Measurements from ENCODE around the gene MALRD1.

MALRD1 gene

DNA sequence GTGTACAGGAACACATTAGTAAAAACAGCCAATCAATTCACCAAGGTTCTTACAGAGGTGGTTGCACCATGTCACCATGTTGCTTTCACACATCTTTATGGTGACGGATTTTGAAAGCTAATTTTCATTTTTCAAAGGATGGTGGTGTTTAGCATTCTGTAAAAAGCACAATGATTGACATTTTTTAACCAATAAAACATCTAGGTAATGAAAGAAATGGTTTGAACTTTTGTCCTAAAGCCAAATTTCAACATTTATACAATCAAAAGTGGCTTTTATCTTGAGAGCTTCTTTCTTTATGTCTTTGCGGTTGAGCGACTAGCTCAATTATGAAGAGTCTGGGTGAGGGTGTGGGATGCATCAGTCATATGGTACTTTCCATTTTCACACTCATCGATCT lies 94.4 kb downstream of the MALRD1 start:
- Histone ChIP-seq H3K4me3 (IDR thresholded peaks at IDR 0.05; ENCODE audit: insufficient read depth, low read depth, low read length) (no peak overlapping the region), H4K20me1 (ENCODE audit: insufficient read depth) (no peaks in the 10 kb centered on the region), H3K4me2 (no peak overlapping the region), H3K27me3 (ENCODE audit: insufficient read depth, low read depth) (no peaks in the 10 kb centered on the region), H3K9ac (no peak overlapping the region), H3K79me2 (ENCODE audit: insufficient read depth, low read depth) (no peaks in the 10 kb centered on the region), H3K27ac (no peak overlapping the region), H3K4me1 (ENCODE audit: low read depth, poor library complexity, severe bottlenecking) (no peaks in the 10 kb centered on the region), H2AFZ (ENCODE audit: low read depth) (no peak overlapping the region), H3K36me3 (ENCODE audit: insufficient read depth) (no peaks in the 10 kb centered on the region)
- TF ChIP-seq, protein P1, sequence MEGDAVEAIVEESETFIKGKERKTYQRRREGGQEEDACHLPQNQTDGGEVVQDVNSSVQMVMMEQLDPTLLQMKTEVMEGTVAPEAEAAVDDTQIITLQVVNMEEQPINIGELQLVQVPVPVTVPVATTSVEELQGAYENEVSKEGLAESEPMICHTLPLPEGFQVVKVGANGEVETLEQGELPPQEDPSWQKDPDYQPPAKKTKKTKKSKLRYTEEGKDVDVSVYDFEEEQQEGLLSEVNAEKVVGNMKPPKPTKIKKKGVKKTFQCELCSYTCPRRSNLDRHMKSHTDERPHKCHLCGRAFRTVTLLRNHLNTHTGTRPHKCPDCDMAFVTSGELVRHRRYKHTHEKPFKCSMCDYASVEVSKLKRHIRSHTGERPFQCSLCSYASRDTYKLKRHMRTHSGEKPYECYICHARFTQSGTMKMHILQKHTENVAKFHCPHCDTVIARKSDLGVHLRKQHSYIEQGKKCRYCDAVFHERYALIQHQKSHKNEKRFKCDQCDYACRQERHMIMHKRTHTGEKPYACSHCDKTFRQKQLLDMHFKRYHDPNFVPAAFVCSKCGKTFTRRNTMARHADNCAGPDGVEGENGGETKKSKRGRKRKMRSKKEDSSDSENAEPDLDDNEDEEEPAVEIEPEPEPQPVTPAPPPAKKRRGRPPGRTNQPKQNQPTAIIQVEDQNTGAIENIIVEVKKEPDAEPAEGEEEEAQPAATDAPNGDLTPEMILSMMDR (conservative IDR thresholded peaks at IDR 0.05; ENCODE audit: low read depth, low read length): no peak

DNA sequence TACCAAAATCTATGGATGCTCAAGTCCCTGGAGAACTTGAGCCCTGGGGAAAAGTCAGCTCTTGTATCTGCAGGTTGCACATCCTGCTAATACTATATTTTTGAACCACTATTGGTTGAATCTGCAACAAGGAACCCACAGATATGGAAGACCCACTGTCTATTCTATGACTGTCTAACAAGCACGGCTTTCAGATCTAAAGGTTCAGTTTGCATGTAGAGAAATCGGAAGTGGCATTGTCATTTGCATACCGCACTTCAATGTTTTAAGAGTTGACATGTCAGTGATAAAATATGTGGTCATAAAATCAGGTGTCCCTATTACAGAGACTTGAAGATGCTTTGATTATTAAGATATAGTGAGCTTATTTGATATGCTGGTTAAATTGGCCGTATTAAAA lies 95.6 kb downstream of the MALRD1 start:
- Histone ChIP-seq H3K4me3 (IDR thresholded peaks at IDR 0.05; ENCODE audit: insufficient read depth, low read depth, low read length) (no peak overlapping the region), H2AFZ (ENCODE audit: low read depth) (no peak overlapping the region), H3K36me3 (ENCODE audit: insufficient read depth) (no peaks in the 10 kb centered on the region), H3K27me3 (ENCODE audit: insufficient read depth, low read depth) (no peaks in the 10 kb centered on the region), H3K4me2 (no peak overlapping the region), H3K4me1 (ENCODE audit: low read depth, poor library complexity, severe bottlenecking) (no peaks in the 10 kb centered on the region), H3K79me2 (ENCODE audit: insufficient read depth, low read depth) (no peaks in the 10 kb centered on the region), H4K20me1 (ENCODE audit: insufficient read depth) (no peaks in the 10 kb centered on the region), H3K27ac (no peak overlapping the region), H3K9ac (no peak overlapping the region)
- TF ChIP-seq, protein P1 (conservative IDR thresholded peaks at IDR 0.05; ENCODE audit: low read depth, low read length): no peak

DNA sequence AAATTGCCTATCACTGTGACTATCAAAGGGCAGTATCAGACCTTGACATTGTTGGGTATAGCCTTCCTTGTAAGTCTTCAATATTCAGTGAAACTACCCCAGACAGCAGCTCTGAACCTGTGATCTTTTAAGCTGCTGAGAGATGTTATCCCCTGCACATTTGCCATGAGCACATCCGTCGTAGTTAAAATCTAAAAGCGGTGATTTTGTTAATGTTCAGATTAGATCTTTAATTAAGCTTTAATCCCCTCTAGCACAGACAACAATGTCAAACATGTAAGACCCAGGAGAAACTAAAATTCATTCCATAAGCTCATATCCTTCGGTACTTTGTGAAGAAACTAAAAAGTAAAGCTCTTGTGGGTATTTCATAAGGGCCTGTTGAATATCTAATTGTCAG lies 105.8 kb downstream of the MALRD1 start:
- H3K79me2 ChIP-seq (ENCODE audit: insufficient read depth, low read depth): no peaks in the 10 kb centered on the region
- H3K27me3 ChIP-seq (ENCODE audit: insufficient read depth, low read depth): no peaks in the 10 kb centered on the region
- no peaks in the 10 kb centered on the region for H4K20me1 ChIP-seq (ENCODE audit: insufficient read depth)
- no peaks in the 10 kb centered on the region for H3K4me1 ChIP-seq (ENCODE audit: low read depth, poor library complexity, severe bottlenecking)
- no peak overlapping the region for H2AFZ ChIP-seq (ENCODE audit: low read depth)
- H3K9ac ChIP-seq: no peak overlapping the region
- H3K4me3 ChIP-seq (IDR thresholded peaks at IDR 0.05; ENCODE audit: insufficient read depth, low read depth, low read length): no peak overlapping the region
- no peaks in the 10 kb centered on the region for H3K36me3 ChIP-seq (ENCODE audit: insufficient read depth)
- H3K4me2 ChIP-seq: no peak overlapping the region
- no peak overlapping the region for H3K27ac ChIP-seq
- TF ChIP-seq, protein P1 (conservative IDR thresholded peaks at IDR 0.05; ENCODE audit: low read depth, low read length): no peak

DNA sequence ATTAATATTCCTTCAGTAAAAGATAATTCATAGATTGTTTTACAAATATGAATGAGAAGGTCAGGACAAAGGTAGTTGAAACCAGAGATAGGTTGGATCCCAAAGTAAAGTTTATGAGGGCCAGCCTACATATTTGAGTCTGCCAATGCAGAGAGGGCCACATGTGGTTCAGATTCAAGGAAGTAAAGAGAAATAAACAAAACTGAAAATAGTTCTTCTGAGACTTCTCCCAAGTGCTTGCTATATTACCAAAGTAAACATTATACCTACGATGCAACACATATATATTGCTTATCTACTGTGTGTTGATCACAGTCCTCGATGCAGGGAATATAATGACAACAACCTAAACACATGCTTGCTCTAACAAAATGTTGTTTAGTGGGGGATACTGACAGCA lies 109.8 kb downstream of the MALRD1 start:
- Histone ChIP-seq H4K20me1 (ENCODE audit: insufficient read depth) (no peaks in the 10 kb centered on the region), H3K4me1 (ENCODE audit: low read depth, poor library complexity, severe bottlenecking) (no peaks in the 10 kb centered on the region), H3K79me2 (ENCODE audit: insufficient read depth, low read depth) (no peaks in the 10 kb centered on the region), H3K27ac (no peak overlapping the region), H3K36me3 (ENCODE audit: insufficient read depth) (no peaks in the 10 kb centered on the region), H3K4me2 (no peak overlapping the region), H3K4me3 (IDR thresholded peaks at IDR 0.05; ENCODE audit: insufficient read depth, low read depth, low read length) (no peak overlapping the region), H3K27me3 (ENCODE audit: insufficient read depth, low read depth) (no peaks in the 10 kb centered on the region), H3K9ac (no peak overlapping the region), H2AFZ (ENCODE audit: low read depth) (no peak overlapping the region)
- TF ChIP-seq, protein P1 (conservative IDR thresholded peaks at IDR 0.05; ENCODE audit: low read depth, low read length): no peak

DNA sequence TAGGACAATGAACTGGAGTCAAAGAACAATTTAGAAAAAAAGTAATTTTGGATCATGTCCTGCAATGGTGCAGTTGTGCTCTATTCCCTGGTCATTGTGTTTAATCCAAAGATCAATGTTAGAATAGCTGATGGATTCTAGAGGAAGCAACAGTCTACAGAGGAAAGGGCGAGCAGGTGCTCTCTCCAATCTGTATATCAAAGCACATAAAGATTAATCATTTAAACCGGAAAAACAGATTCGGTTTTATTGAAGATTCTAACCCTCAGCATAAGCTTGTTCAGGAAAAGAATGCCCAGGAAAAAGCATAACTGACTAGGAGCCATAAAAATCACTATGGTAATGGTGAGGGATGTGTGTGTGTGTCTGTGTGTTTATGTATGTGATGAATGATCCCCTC lies 110.3 kb downstream of the MALRD1 start:
- Histone ChIP-seq H3K4me2 (no peak overlapping the region), H3K4me3 (IDR thresholded peaks at IDR 0.05; ENCODE audit: insufficient read depth, low read depth, low read length) (no peak overlapping the region), H3K9ac (no peak overlapping the region), H3K27me3 (ENCODE audit: insufficient read depth, low read depth) (no peaks in the 10 kb centered on the region), H4K20me1 (ENCODE audit: insufficient read depth) (no peaks in the 10 kb centered on the region), H3K4me1 (ENCODE audit: low read depth, poor library complexity, severe bottlenecking) (no peaks in the 10 kb centered on the region), H3K79me2 (ENCODE audit: insufficient read depth, low read depth) (no peaks in the 10 kb centered on the region), H2AFZ (ENCODE audit: low read depth) (no peak overlapping the region), H3K27ac (no peak overlapping the region), H3K36me3 (ENCODE audit: insufficient read depth) (no peaks in the 10 kb centered on the region)
- TF ChIP-seq, protein P1 (conservative IDR thresholded peaks at IDR 0.05; ENCODE audit: low read depth, low read length): no peak

All from KMS-11 (cell line).